Measurements from ENCODE around the gene PRELID2.

DNA sequence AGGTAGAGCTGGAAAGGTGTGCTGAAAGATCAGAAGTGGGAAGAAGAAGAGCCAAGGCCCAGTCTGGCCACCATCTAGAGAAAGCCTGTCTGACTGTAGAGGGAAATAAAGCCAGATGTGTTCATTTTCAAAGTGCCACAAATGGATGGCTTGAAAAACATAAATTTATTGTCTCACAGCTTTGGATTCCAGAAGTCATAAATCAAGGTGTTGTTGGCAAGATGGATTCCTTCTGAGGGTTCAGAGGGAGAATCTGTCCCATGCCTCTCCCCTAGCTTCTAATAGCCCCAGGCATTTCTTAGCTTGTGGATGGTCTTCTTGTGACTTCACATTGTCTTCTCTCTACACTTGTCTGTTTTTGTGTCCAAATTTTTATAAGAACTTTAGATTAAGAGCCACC lies 6.2 kb upstream of the PRELID2 start:
- TF ChIP-seq, protein P1, sequence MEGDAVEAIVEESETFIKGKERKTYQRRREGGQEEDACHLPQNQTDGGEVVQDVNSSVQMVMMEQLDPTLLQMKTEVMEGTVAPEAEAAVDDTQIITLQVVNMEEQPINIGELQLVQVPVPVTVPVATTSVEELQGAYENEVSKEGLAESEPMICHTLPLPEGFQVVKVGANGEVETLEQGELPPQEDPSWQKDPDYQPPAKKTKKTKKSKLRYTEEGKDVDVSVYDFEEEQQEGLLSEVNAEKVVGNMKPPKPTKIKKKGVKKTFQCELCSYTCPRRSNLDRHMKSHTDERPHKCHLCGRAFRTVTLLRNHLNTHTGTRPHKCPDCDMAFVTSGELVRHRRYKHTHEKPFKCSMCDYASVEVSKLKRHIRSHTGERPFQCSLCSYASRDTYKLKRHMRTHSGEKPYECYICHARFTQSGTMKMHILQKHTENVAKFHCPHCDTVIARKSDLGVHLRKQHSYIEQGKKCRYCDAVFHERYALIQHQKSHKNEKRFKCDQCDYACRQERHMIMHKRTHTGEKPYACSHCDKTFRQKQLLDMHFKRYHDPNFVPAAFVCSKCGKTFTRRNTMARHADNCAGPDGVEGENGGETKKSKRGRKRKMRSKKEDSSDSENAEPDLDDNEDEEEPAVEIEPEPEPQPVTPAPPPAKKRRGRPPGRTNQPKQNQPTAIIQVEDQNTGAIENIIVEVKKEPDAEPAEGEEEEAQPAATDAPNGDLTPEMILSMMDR (IDR thresholded peaks at IDR 0.05): no peak
- no peak for TF ChIP-seq POLR2A (IDR thresholded peaks at IDR 0.05)

Data from uterus (tissue), 2 donors.